M059J (cell line): ENCODE data around the gene IGFL4. TPM values are rescaled to one million over a fixed set of nuclear protein-coding genes. Genes with fewer than 3 reads are reported as not detected.

ENCODE experiments used
- DNase-seq: peaks from one replicate; pipeline ENCODE4 v3.0.0-alpha.2; 2012; ENCODE audit warnings: low read depth
- total RNA-seq: library from RNA; depleted of rRNA; stranded (reverse); fragments of >200 nt; shearing (Covaris generic); gene quantifications from 2 replicates; pipeline ENCODE4 v1.2.3, GENCODE V29; 2014; rRNA removed

IGFL4 gene
- total RNA-seq: not detected in 2 replicates

GRCh38 chr19:46040952-46041500 is at the start of gene IGFL4:
TSS of gene IGFL4 (minus strand) at chr19:46041002. CDS start at chr19:46040962, 40 bp downstream.
- DNase-seq: peak; percentile 89

- DNase-seq: no peak
These were observed 49.6 kb upstream of the IGFL4 start for GRCh38 chr19:46090444-46090843.

- no peak for DNase-seq
These were observed 48.6 kb upstream of the IGFL4 start for GRCh38 chr19:46089432-46089831.

- DNase-seq: no peak
These were observed 47.3 kb upstream of the IGFL4 start for GRCh38 chr19:46088101-46088500.

- no peak for DNase-seq
These were observed 45.1 kb upstream of the IGFL4 start for GRCh38 chr19:46085888-46086287.

GRCh38 chr19:46082728-46083050 is 41.9 kb upstream of the IGFL4 start:
- no peak for DNase-seq

GRCh38 chr19:46081928-46082727 is 41.3 kb upstream of the IGFL4 start:
- peak; percentile 60 for DNase-seq

- DNase-seq: peak; percentile 94
These were observed 39.8 kb upstream of the IGFL4 start for GRCh38 chr19:46080561-46080960.

GRCh38 chr19:46079576-46079975 is 38.8 kb upstream of the IGFL4 start:
- no peak for DNase-seq

- DNase-seq: peak; percentile 44
These were observed 38.0 kb upstream of the IGFL4 start for GRCh38 chr19:46078573-46079332.

- DNase-seq: no peak
These were observed 37.0 kb upstream of the IGFL4 start for GRCh38 chr19:46077815-46078167.

- DNase-seq: peak; percentile 80
These were observed 36.4 kb upstream of the IGFL4 start for GRCh38 chr19:46076951-46077814.

GRCh38 chr19:46076031-46076880 is 35.5 kb upstream of the IGFL4 start:
- no peak for DNase-seq

GRCh38 chr19:46073268-46073922 is 32.6 kb upstream of the IGFL4 start:
- DNase-seq: peak; percentile 53

GRCh38 chr19:46069806-46070341 is 29.1 kb upstream of the IGFL4 start:
- DNase-seq: peak; percentile 80

- DNase-seq: peak; percentile 98
These were observed 27.8 kb upstream of the IGFL4 start for GRCh38 chr19:46068345-46069258.

GRCh38 chr19:46067691-46068090 is 26.9 kb upstream of the IGFL4 start:
- no peak for DNase-seq

- DNase-seq: peak; percentile 24
These were observed 25.7 kb upstream of the IGFL4 start for GRCh38 chr19:46066471-46066870.

GRCh38 chr19:46065486-46066071 is 24.8 kb upstream of the IGFL4 start:
- peak; percentile 92 for DNase-seq
